Neural progenitor cell (in vitro differentiated cells): ENCODE data around the gene AGBL4. TPM values are rescaled to one million over a fixed set of nuclear protein-coding genes. Genes with fewer than 3 reads are reported as not detected.
A peak's percentile ranks its signal among the peaks of the same experiment; 100 is the strongest.

ENCODE experiments used
- DNase-seq: peaks from one replicate; pipeline ENCODE4 v3.0.0-alpha.2; 2016; ENCODE audit warnings: low spot score
- H2AFZ ChIP-seq: fragments of 200-600 bp; sonication (generic); replicated peaks from 2 replicates; pipeline ENCODE4 v1.6.1; 2016; ENCODE audit warnings: antibody characterized with exemption
- H3F3A ChIP-seq: fragments of 200-600 bp; sonication (generic); 2 replicates; pipeline ENCODE4 v1.6.1; 2016; ENCODE audit warnings: antibody characterized with exemption, low read depth
- H3K27ac ChIP-seq: fragments of 200-600 bp; sonication (generic); 2 replicates; pipeline ENCODE4 v1.5.1; 2016; ENCODE audit warnings: mild to moderate bottlenecking
- H3K27me3 ChIP-seq: fragments of 200-600 bp; sonication (generic); 2 replicates; pipeline ENCODE4 v1.6.1; 2016; ENCODE audit warnings: mild to moderate bottlenecking, moderate library complexity
- H3K36me3 ChIP-seq: fragments of 200-600 bp; sonication (generic); 2 replicates; pipeline ENCODE4 v1.5.1; 2016
- H3K4me1 ChIP-seq: fragments of 200-600 bp; sonication (generic); 2 replicates; pipeline ENCODE4 v1.6.1; 2016; ENCODE audit warnings: mixed run types
- H3K4me2 ChIP-seq: fragments of 200-600 bp; sonication (generic); 2 replicates; pipeline ENCODE4 v1.6.1; 2016
- H3K4me3 ChIP-seq: fragments of 200-600 bp; sonication (generic); 2 replicates; pipeline ENCODE4 v1.5.1; 2016
- H3K79me2 ChIP-seq: fragments of 200-600 bp; sonication (generic); 2 replicates; pipeline ENCODE4 v1.6.1; 2016; ENCODE audit warnings: low read depth
- H3K9ac ChIP-seq: fragments of 200-600 bp; sonication (generic); 2 replicates; pipeline ENCODE4 v1.6.1; 2016
- H3K9me3 ChIP-seq: fragments of 200-600 bp; sonication (generic); 2 replicates; pipeline ENCODE4 v1.5.1; 2016; ENCODE audit warnings: low read depth
- H4K20me1 ChIP-seq: fragments of 200-600 bp; sonication (generic); 2 replicates; pipeline ENCODE4 v1.6.1; 2016; ENCODE audit warnings: low read depth
- H3K27ac Mint-ChIP-seq: 3 replicates; pipeline ENCODE4 v1.8.0; 2021; ENCODE audit warnings: mixed read lengths
- H3K27me3 Mint-ChIP-seq: 2 replicates; pipeline ENCODE4 v1.8.0; 2022; ENCODE audit warnings: low read depth, mild to moderate bottlenecking, inconsistent platforms, moderate library complexity, mixed read lengths; ENCODE audit not compliant: insufficient read depth
- H3K36me3 Mint-ChIP-seq: 3 replicates; pipeline ENCODE4 v1.8.0; 2021; ENCODE audit warnings: mixed read lengths
- H3K4me1 Mint-ChIP-seq: 3 replicates; pipeline ENCODE4 v1.8.0; 2021; ENCODE audit warnings: mixed read lengths
- H3K4me3 Mint-ChIP-seq: 3 replicates; pipeline ENCODE4 v1.8.0; 2021; ENCODE audit warnings: mild to moderate bottlenecking, moderate library complexity, mixed read lengths
- H3K9me3 Mint-ChIP-seq: 3 replicates; pipeline ENCODE4 v1.8.0; 2020; ENCODE audit warnings: mixed read lengths
- EZH2 ChIP-seq: fragments of 200-600 bp; sonication (generic); IDR thresholded peaks from 2 replicates; pipeline ENCODE4 v1.6.1; 2017; ENCODE audit warnings: antibody characterized with exemption, mild to moderate bottlenecking, moderate library complexity
- EZH2phosphoT487 ChIP-seq: fragments of 200-600 bp; sonication (generic); IDR thresholded peaks from 2 replicates; pipeline ENCODE4 v1.6.1; 2017; ENCODE audit warnings: antibody characterized with exemption
- total RNA-seq: library from RNA; depleted of rRNA; stranded (reverse); fragments of >200 nt; gene quantifications from 2 replicates; pipeline ENCODE4 v1.2.3, GENCODE V29; 2015; ENCODE audit warnings: low replicate concordance
- TF ChIP-seq, protein P1 (sequence below): fragments of 200-600 bp; sonication (generic); IDR thresholded peaks from 2 replicates; pipeline ENCODE4 v1.5.1; 2017; ENCODE audit warnings: antibody characterized with exemption, mild to moderate bottlenecking

Gene AGBL4
- total RNA-seq, 1 donor from 2014 or later: 1.5 TPM

- H3K27ac Mint-ChIP-seq: no peak overlapping the region
- H3K27me3 Mint-ChIP-seq: peaks cover 8% of the 10 kb centered on the region
- no peaks in the 10 kb centered on the region for H3K9me3 Mint-ChIP-seq
- no peak overlapping the region for H3K27ac ChIP-seq
- H2AFZ ChIP-seq: no peak overlapping the region
- H3K4me1 ChIP-seq: peaks cover 12% of the 10 kb centered on the region
- H3K36me3 ChIP-seq: no peaks in the 10 kb centered on the region
- DNase-seq: peak; percentile 62
- peak overlapping the region; percentile 16 for H3K4me2 ChIP-seq
- no peak overlapping the region for H3K4me3 ChIP-seq
- no peaks in the 10 kb centered on the region for H4K20me1 ChIP-seq
- no peak overlapping the region for H3K9ac ChIP-seq
- no peaks in the 10 kb centered on the region for H3K9me3 ChIP-seq
- no peaks in the 10 kb centered on the region for H3K36me3 Mint-ChIP-seq
- no peaks in the 10 kb centered on the region for H3F3A ChIP-seq
- H3K79me2 ChIP-seq: no peaks in the 10 kb centered on the region
- TF ChIP-seq EZH2: no peak
- TF ChIP-seq EZH2phosphoT487: no peak
- TF ChIP-seq, protein P1, sequence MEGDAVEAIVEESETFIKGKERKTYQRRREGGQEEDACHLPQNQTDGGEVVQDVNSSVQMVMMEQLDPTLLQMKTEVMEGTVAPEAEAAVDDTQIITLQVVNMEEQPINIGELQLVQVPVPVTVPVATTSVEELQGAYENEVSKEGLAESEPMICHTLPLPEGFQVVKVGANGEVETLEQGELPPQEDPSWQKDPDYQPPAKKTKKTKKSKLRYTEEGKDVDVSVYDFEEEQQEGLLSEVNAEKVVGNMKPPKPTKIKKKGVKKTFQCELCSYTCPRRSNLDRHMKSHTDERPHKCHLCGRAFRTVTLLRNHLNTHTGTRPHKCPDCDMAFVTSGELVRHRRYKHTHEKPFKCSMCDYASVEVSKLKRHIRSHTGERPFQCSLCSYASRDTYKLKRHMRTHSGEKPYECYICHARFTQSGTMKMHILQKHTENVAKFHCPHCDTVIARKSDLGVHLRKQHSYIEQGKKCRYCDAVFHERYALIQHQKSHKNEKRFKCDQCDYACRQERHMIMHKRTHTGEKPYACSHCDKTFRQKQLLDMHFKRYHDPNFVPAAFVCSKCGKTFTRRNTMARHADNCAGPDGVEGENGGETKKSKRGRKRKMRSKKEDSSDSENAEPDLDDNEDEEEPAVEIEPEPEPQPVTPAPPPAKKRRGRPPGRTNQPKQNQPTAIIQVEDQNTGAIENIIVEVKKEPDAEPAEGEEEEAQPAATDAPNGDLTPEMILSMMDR: no peak
- H3K27me3 ChIP-seq: no peaks in the 10 kb centered on the region
- H3K4me1 Mint-ChIP-seq: peaks cover 5% of the 10 kb centered on the region
- H3K4me3 Mint-ChIP-seq: no peak overlapping the region
These were observed 1369.0 kb downstream of the AGBL4 start for GRCh38 chr1:48654606-48655210.

DNA sequence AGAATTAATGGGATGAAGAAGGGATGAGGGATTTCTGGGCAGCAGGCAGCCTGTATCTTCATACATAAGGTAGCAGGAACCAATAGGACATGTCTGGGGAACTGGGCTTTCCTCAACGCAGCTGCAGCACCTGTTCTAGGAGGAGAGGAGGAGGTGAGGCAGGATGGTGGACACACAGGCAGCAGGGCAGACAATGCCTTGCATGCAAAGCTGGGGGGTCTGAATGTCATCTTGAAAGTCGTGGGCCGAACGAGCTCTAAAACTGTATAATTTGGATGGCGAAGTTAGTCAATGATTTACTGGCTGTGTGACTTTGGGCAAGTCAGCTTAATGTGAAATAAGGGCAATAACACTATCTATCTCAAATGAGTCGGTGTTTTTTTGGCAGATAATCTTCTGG lies 1371.4 kb downstream of the AGBL4 start:
- TF ChIP-seq, protein P1: no peak
- TF ChIP-seq EZH2: no peak
- no peak for TF ChIP-seq EZH2phosphoT487
- H3K27ac Mint-ChIP-seq: no peak overlapping the region
- Histone ChIP-seq H3K79me2 (no peaks in the 10 kb centered on the region), H3K4me3 (no peak overlapping the region), H3F3A (no peaks in the 10 kb centered on the region), H3K4me1 (peaks cover 12% of the 10 kb centered on the region), H3K9ac (no peak overlapping the region), H4K20me1 (no peaks in the 10 kb centered on the region), H3K36me3 (no peaks in the 10 kb centered on the region), H3K27me3 (no peaks in the 10 kb centered on the region), H3K9me3 (no peaks in the 10 kb centered on the region), H3K27ac (no peak overlapping the region), H2AFZ (no peak overlapping the region), H3K4me2 (no peak overlapping the region)
- peaks cover 11% of the 10 kb centered on the region for H3K27me3 Mint-ChIP-seq
- no peak overlapping the region for H3K4me3 Mint-ChIP-seq
- no peak for DNase-seq
- H3K36me3 Mint-ChIP-seq: no peaks in the 10 kb centered on the region
- no peaks in the 10 kb centered on the region for H3K9me3 Mint-ChIP-seq
- H3K4me1 Mint-ChIP-seq: peaks cover 5% of the 10 kb centered on the region

GRCh38 chr1:48649880-48650279 lies 1373.9 kb downstream of the AGBL4 start:
- H3K9ac ChIP-seq: no peak overlapping the region
- peaks cover 6% of the 10 kb centered on the region for H4K20me1 ChIP-seq
- Mint-ChIP-seq H3K4me3 (no peak overlapping the region), H3K9me3 (no peaks in the 10 kb centered on the region), H3K4me1 (peaks cover 13% of the 10 kb centered on the region), H3K36me3 (no peaks in the 10 kb centered on the region), H3K27me3 (peaks cover 8% of the 10 kb centered on the region), H3K27ac (no peak overlapping the region)
- H3K36me3 ChIP-seq: no peaks in the 10 kb centered on the region
- no peaks in the 10 kb centered on the region for H3K9me3 ChIP-seq
- no peak overlapping the region for H3K4me3 ChIP-seq
- no peaks in the 10 kb centered on the region for H3K79me2 ChIP-seq
- H3K4me2 ChIP-seq: no peak overlapping the region
- H3K27ac ChIP-seq: no peak overlapping the region
- H3K4me1 ChIP-seq: peaks cover 20% of the 10 kb centered on the region
- DNase-seq: no peak
- H2AFZ ChIP-seq: no peak overlapping the region
- H3K27me3 ChIP-seq: no peaks in the 10 kb centered on the region
- peaks cover 10% of the 10 kb centered on the region for H3F3A ChIP-seq
- TF ChIP-seq, protein P1: no peak
- TF ChIP-seq EZH2phosphoT487 (no peak), EZH2 (no peak)
